ENCODE data around the gene PSTK.

DNA sequence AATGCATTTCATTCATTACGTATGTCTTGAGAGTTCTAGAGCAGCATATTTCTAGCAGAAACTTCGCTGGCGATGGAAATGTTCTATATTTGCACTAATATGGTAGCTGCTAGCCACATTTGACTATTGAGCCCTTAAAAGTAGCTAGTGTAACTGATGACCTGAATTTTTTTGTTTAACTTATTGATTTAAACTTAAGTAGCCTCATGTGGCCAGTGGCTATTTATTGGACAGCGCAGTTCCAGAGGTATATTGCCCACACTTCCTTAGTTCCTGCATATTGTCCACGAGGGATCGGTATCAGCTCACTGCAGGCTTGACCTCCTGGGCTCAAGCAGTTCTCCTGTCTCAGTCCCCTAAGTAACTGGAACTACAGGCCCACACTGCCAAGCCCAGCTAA, 3.7 kb downstream of the PSTK start:
- TF ChIP-seq, protein P1, sequence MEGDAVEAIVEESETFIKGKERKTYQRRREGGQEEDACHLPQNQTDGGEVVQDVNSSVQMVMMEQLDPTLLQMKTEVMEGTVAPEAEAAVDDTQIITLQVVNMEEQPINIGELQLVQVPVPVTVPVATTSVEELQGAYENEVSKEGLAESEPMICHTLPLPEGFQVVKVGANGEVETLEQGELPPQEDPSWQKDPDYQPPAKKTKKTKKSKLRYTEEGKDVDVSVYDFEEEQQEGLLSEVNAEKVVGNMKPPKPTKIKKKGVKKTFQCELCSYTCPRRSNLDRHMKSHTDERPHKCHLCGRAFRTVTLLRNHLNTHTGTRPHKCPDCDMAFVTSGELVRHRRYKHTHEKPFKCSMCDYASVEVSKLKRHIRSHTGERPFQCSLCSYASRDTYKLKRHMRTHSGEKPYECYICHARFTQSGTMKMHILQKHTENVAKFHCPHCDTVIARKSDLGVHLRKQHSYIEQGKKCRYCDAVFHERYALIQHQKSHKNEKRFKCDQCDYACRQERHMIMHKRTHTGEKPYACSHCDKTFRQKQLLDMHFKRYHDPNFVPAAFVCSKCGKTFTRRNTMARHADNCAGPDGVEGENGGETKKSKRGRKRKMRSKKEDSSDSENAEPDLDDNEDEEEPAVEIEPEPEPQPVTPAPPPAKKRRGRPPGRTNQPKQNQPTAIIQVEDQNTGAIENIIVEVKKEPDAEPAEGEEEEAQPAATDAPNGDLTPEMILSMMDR (IDR thresholded peaks at IDR 0.05) = no peak
- no peak for TF ChIP-seq POLR2A (IDR thresholded peaks at IDR 0.05)
